COLO829 (cell line): ENCODE results near the gene SIGLEC10.
"Not testable (repeated sequence)": the region's sequence is repeated elsewhere in the genome, so short reads cannot be mapped to it uniquely, and the experiment has no call there.

ENCODE experiments used
- DNase-seq: peaks from one replicate; pipeline ENCODE4 v3.0.0; 2012; ENCODE audit warnings: low spot score

Gene SIGLEC10, protein sequence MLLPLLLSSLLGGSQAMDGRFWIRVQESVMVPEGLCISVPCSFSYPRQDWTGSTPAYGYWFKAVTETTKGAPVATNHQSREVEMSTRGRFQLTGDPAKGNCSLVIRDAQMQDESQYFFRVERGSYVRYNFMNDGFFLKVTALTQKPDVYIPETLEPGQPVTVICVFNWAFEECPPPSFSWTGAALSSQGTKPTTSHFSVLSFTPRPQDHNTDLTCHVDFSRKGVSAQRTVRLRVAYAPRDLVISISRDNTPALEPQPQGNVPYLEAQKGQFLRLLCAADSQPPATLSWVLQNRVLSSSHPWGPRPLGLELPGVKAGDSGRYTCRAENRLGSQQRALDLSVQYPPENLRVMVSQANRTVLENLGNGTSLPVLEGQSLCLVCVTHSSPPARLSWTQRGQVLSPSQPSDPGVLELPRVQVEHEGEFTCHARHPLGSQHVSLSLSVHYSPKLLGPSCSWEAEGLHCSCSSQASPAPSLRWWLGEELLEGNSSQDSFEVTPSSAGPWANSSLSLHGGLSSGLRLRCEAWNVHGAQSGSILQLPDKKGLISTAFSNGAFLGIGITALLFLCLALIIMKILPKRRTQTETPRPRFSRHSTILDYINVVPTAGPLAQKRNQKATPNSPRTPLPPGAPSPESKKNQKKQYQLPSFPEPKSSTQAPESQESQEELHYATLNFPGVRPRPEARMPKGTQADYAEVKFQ

DNA sequence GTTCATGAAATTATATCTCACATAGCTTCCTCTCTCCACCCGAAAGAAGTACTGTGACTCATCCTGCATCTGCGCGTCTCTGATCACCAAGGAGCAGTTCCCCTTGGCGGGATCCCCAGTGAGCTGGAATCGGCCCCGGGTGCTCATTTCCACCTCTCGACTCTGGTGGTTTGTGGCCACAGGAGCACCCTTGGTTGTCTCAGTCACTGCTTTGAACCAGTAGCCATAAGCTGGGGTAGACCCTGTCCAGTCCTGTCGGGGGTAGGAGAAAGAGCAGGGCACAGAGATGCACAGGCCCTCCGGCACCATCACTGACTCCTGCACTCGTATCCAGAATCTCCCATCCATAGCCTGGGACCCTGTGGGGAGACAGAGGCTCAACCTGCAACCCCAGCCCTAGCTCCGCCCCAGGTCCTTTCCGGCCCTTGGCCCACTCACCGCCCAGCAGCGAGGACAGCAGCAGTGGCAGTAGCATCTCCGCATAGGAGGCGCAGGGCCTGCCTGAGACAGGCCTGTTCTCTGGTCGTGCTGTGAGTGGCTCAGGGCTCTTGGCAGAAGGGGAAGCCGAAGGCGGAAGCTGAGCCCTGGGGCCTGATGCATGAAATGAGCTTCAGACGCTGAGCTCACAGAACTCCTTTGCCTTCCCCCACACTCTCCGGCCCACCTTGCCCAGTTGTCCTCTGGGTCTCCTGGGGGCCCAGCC lies at the start of gene SIGLEC10:
TSS of gene SIGLEC10 (minus strand) at position 536 of the 703 bp plus-strand sequence. CDS start at position 475, 61 bp downstream.
- no peak for DNase-seq

- no peak for DNase-seq
Observed at GRCh38 chr19:51466723-51467122, 49.3 kb upstream of the SIGLEC10 start.

DNA sequence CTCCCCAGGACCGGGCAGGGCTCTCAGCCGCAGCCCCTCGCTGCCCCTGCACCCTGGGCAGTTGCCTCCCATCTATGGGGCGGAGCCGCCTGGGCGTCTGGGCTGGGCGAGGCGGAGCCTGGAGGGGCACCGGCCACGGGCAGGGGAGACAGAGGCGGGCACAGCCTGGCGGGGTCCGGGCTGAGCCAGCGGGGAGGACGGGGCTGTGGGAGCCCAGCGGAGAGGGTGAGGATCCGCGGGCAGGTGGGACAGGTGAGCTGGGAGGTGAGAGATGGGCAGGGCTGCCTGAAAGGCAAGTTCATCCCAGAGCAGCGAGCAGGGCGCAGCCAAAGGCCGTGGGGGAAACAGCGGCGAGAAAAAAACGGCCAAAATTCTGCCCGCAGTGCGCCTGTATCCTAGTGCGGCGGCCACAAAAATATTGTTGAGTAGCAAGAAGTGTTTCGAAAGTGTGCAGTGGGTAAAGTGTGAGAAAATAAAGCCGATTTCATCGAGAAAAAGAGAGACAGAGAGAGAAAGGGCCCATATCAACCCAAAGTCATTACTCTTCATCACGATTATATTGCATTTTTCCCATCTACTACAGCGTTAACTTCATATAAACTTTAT lies 46.6 kb upstream of the SIGLEC10 start:
- DNase-seq = not testable (repeated sequence)

GRCh38 chr19:51462681-51463080 lies 45.2 kb upstream of the SIGLEC10 start:
- no peak for DNase-seq

- no peak for DNase-seq
Observed at GRCh38 chr19:51462276-51462675, 44.8 kb upstream of the SIGLEC10 start.

- no peak for DNase-seq
Observed at GRCh38 chr19:51461723-51462161, 44.3 kb upstream of the SIGLEC10 start.

DNA sequence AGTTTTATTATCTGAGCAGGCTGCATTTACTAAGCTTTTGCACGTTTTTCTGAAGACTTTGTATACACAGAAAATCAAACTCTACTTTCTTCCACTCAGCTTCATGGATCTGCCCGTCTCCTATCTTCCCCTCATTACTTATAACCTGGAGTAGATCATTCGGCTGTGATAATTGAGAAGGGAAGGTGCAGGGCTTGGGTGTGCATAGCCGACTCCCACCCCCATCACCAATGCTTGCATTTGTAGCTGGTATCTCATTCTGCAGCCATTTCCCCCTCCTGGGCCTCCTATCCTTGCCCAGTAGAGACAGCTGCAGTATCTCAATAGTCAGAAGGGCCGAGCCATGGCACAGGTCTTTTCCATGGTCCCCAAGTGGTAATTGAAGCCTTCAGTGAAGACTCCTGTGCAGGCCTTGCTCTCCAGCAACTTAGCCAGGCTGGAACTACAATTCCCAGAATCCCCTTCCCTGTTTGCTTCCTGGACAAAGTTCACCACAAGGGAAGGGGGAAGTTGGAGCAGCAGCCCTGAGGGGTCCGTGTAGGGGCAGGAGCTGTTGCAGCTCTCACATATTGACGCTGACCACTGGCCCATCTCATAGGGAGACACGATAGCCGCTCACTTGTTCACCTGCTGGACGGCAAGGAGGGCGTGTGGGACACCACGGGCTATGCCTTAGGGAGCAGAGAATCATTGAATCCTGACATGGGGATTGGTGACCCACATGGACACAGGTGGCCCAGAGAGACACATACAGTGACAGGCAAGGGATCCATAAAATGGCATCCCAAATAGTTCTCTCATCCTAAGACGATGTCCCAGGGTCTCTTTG lies 42.9 kb upstream of the SIGLEC10 start:
- DNase-seq = no peak

DNA sequence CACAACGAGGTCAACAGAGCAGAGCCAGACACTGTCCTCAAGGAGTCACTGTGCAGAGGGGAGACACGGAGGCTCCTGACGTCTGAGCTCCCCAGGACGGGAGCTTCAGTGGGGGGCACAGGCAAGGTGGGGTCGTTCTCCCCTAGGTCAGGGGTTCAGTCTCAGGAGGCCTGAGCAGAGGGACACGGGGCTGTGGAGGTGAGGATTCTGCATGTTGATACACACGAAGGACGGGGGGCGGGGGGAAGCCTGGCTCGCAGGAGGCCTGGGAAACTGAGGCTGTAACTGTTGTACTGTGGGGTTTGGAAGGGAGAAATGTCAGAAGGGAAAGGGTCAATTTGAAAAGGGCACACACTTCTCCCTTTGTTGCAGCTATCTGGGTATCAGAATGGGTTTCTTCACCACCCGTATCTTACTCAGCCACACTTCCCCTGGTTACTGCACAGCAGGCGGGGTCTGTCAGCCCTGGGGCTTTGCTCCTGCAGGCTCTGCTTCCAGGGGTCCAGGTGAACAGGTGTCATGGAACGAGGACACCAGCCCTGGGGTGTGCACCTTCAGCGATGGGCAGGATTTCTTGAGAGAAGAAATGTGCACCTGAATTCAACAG lies 41.6 kb upstream of the SIGLEC10 start:
- DNase-seq = no peak

DNA sequence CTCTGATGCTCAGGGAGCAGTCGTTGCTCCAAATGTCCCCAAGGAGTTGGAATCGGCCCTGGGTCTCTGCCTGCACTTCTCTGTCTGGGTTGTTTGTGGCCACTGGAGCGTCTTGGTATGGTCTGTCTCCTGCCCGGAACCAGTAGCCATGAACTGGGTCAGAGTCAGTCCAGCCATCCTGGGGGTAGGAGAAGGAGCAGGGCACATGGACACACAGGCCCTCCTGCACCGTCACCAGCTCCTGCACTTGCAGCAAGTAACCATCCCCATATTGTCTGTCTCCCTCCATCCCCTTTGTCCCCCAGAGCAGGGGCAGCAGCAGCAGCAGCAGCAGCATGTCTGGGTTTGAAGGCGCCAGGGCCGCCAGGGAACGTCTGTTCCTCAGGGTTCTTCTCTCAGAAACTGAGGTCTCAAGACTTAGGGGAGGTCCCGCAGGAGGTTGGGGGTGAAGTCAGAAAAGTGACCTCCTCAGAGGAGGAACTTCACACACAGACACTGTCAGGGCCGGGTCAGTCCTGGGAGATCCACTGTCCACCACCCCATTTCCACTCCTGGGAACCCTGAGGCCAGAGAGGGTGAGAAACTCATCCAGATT lies 40.7 kb upstream of the SIGLEC10 start, which contains the start of gene SIGLEC8:
TSS of gene SIGLEC8 (minus strand) at position 404 of the 595 bp plus-strand sequence. CDS start at position 337, 67 bp downstream.
- no peak for DNase-seq

- no peak for DNase-seq
Observed at GRCh38 chr19:51457351-51458013, 40.0 kb upstream of the SIGLEC10 start.

DNA sequence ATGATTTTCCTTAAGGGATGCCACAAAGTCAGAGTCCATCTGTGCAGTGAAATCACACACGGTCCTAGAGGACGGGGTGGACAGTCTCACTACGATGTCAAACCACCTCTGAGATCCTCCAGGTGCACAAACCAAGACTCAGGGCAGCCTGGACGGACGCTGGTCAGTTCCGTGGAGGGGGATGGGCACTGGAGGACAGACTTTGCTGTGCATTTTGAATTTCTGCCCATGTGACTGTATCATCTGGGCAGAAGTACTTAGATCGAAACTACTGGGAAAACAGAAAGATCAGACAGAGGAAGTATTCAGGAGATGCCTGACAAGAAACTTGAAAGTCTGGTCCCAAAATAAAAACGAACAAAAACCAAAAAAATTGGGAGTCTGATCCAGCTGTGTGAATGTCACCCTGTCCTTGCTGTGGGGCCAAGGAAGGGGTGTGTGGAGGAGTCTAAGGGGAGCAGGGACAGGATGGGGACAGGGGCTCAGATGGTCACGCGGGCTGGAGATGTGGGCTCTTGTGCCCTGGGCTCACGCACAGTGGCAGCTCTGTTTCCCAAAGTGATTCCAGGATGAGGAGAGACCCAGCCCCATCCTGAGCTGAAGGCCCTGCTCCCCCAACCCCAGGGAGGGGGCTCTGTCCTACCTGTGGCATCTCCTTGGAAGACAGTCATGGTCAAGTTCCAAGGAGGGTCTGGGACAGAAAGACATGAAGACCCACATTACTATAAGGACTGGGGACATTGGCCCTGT lies 39.3 kb upstream of the SIGLEC10 start:
- DNase-seq = no peak

DNA sequence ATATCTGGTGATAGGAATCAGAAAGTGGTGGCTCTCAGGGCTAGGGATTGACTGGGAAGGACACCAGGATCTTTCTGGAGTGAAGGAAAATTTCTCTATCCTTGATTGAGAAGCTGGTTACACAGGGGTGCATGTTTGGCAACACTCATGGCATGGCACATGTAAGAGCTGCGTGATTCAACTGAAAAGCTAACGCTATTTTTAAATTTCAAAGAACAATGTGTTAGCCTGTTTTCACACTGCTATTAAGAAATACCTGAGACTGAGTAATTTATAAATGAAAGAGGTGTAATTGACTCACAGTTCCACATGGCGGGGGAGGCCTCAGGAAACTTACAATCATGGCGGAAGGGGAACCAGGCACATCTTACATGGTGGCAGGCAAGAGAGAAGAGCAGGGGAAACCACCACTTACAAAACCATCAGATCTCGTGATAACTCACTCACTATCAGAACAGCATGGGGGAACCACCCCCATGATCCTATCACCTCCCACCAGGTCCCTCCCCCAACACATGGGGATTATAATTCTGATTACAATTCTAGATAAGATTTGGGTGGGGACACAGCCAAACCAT lies 33.4 kb upstream of the SIGLEC10 start:
- DNase-seq = no peak

DNA sequence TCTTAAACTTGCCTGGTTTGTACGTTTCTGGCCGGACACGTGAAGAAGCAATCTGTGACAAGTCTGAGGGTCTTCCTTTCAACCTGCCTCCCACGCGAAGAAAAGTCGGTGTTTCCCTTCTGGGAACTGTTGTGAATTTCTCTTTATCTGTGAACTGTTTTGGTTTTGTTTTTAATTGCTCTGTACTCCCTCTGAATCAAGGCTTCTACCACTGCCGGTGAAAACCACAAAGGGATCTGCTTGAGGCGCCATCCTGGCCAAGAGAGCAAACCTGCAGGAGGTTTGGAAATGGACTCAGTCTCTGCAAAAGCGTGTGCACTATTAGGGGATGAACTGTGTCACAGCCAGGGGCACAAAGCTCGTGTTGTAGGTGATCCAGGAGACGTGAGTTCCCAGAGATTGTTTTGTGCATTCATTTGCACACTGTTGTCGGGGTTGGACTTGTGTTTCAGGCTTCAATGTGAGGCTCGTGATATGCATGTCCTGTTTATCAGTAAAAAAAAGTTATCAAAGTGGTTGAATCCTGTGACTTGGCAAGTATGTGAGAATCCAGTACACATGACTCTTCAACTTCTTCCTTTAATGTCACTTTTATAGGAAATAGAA lies 31.1 kb upstream of the SIGLEC10 start:
- no peak for DNase-seq

- no peak for DNase-seq
Observed at GRCh38 chr19:51448011-51448410, 30.6 kb upstream of the SIGLEC10 start.

- not testable (repeated sequence) for DNase-seq
Observed at GRCh38 chr19:51447510-51447909, 30.1 kb upstream of the SIGLEC10 start.

DNA sequence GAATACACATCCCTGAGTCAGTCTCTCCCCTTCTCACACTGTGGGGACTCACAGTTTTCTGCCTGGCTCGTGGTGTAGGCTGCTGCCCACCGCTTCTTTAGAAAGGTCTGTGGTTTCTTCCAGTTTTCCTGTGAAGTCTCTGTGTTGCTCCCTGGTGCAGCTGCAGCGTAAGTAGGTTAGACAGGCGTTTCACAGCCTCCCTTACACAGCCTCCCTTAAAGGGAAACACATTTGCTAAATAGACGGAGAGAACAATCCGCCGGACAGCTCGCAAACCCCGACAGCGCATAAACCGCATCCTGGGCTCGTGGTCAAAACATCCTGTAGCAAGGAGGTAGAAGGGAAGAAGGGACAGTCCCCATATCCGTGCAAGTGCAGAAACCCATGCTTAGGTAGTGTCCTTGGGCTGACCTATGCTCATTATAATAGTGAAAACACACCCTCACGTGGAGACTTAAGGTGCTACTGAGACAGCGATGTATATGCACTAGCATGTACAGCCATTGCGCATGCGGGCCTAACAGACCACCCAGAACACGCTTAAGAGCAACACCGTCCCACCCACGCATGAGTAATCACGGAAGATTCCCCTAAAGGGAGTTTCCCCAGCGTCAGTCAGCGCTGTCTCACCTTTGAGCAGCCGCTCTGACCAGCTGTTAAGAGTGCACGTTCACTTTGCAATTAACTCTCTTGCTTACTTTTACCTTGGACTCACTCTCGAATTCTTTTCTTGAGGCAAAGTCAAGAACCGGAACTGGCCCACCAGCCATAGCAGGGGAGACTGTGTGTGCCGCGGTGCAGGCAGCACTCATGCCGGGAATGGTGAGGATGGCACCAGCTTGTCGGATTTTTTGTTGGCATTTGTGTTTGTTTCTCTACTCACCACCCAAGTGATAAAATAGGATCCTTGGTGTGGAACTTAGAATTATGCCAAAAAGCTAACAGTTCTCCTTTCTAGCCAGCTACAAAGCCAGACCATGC lies 24.3 kb upstream of the SIGLEC10 start:
- DNase-seq = no peak

DNA sequence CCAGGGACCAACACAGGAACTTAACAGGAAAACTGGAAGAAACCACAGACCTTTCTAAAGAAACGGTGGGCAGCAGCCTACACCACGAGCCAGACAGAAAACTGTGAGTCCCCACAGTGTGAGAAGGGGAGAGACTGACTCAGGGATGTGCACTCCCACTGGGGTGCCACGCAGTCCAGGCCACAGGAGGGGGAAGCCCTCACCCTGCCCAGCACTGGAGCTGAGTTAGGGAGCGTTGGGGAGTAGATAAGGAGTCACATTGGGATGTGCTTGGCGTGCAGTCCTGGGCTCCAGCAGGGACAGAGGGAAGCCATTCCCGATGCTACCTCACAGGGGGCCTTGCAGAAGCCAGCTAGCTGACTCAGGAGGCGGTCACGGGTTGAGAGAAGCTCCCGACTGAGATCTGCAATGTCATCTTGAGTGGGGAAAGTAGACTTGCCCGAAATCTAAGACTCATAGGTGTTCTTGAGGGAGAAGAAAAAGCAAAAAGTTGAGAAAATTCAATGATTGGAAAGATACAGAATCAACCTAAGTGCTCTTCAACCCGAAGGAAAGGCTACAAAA lies 23.5 kb upstream of the SIGLEC10 start:
- DNase-seq = no peak
